HCT116 (cell line): Measurements from ENCODE around the gene PBLD. TPM values are rescaled to one million over a fixed set of nuclear protein-coding genes. Genes with fewer than 3 reads are reported as not detected.

ENCODE experiments used
- ATAC-seq: fragments of 200-7000 bp; cut with Tn5 transposase; 2 replicates; pipeline ENCODE4 v1.9.1; 2020; ENCODE audit warnings: mild to moderate bottlenecking, moderate library complexity
- BruUV-seq: library from RNA; stranded (reverse); fragments of 400-500 nt; replicated peaks from 2 replicates; lab custom pipeline; 2021; lab: Mats Ljungman, UMichigan
- CTCF ChIA-PET: fragments of 300-600 bp; sonication (Branson Sonifier 250); formaldehyde crosslinking; loops from one replicate; lab custom pipeline; 2021; ENCODE audit warnings: antibody characterized with exemption; lab: Charles Lee
- POLR2A ChIA-PET: fragments of 300-600, 350-600 bp; sonication (Branson Sonifier 250); formaldehyde crosslinking; loops from one replicate; lab custom pipeline; 2021; ENCODE audit warnings: antibody characterized with exemption; lab: Charles Lee
- RAD21 ChIA-PET, 2 experiments: fragments of 300-600 bp; sonication (Branson Sonifier 250); formaldehyde crosslinking; loops; one replicate each; lab custom pipeline; 2023; ENCODE audit warnings: low total read pairs in 2 of 2; ENCODE audit not compliant: uncharacterized antibody in 2 of 2, unreplicated experiment in 2 of 2, low non-redundant PET in 1 of 2; lab: Charles Lee
- DNase-seq: peaks from one replicate; pipeline ENCODE4 v3.0.0-alpha.2; 2010; ENCODE audit warnings: low read depth, low spot score
- H2AFZ ChIP-seq: fragments of 200-600 bp; shearing (Covaris generic), sonication (generic); 2 replicates; pipeline ENCODE4 v1.6.1; 2017; ENCODE audit warnings: low read depth, mixed run types, mixed read lengths, antibody characterized with exemption, low read length; ENCODE audit not compliant: poor library complexity, severe bottlenecking
- H3K27ac ChIP-seq: 2 replicates; pipeline ENCODE4 v1.5.1; 2012; ENCODE audit warnings: low read depth, low read length
- H3K27me3 ChIP-seq: fragments of 200-600 bp; sonication (generic); 2 replicates; pipeline ENCODE4 v1.6.1; 2016; ENCODE audit warnings: mixed run types, low read length, mixed read lengths; ENCODE audit not compliant: insufficient read depth
- H3K36me3 ChIP-seq, 2 experiments: fragments of 200-500 bp in 1 of 2; fragments of 200-600 bp in 1 of 2; sonication (Bioruptor generic) in 1 of 2; sonication (generic) in 1 of 2; 2 replicates each; pipeline versions ENCODE4 v1.5.1 to v1.6.1; 2014 to 2016; ENCODE audit warnings: low read length in 2 of 2, inconsistent platforms in 1 of 2, mixed read lengths in 1 of 2, mixed run types in 1 of 2; ENCODE audit not compliant: insufficient read depth in 2 of 2, control insufficient read depth in 1 of 2
- H3K4me1 ChIP-seq, 2 experiments: fragments of 200-600 bp in 1 of 2; sonication (generic) in 1 of 2; 2 replicates each; pipeline versions ENCODE4 v1.5.1 to v1.6.1; 2012 to 2017; ENCODE audit warnings: low read length in 2 of 2, inconsistent platforms in 1 of 2, mild to moderate bottlenecking in 1 of 2, mixed read lengths in 1 of 2, mixed run types in 1 of 2, moderate library complexity in 1 of 2; ENCODE audit not compliant: insufficient read depth in 2 of 2, control insufficient read depth in 1 of 2
- H3K4me2 ChIP-seq: fragments of 200-600 bp; sonication (generic); 2 replicates; pipeline ENCODE4 v1.6.1; 2017; ENCODE audit warnings: mixed run types, low read length, mixed read lengths
- H3K4me3 ChIP-seq, 2 experiments: fragments of 200-600 bp in 1 of 2; sonication (generic) in 1 of 2; replicated peaks in 1 of 2; 2 replicates each; pipeline ENCODE4 v1.5.1; 2011 to 2016; ENCODE audit warnings: low read length in 2 of 2, control low read depth in 1 of 2, low read depth in 1 of 2, mild to moderate bottlenecking in 1 of 2, mixed read lengths in 1 of 2, mixed run types in 1 of 2
- H3K79me2 ChIP-seq: fragments of 200-600 bp; sonication (generic); 2 replicates; pipeline ENCODE4 v1.6.1; 2017; ENCODE audit warnings: mild to moderate bottlenecking, mixed run types, low read length, moderate library complexity, mixed read lengths; ENCODE audit not compliant: insufficient read depth
- H3K9ac ChIP-seq: fragments of 200-600 bp; sonication (generic); 2 replicates; pipeline ENCODE4 v1.6.1; 2016; ENCODE audit warnings: low read length, mixed read lengths
- H3K9me2 ChIP-seq: fragments of 200-600 bp; sonication (generic), shearing (Covaris generic); 2 replicates; pipeline ENCODE4 v1.6.1; 2017; ENCODE audit warnings: mixed run types, mild to moderate bottlenecking, moderate library complexity; ENCODE audit not compliant: insufficient read depth
- H3K9me3 ChIP-seq, 2 experiments: fragments of 200-500 bp in 1 of 2; fragments of 200-600 bp in 1 of 2; sonication (Bioruptor generic) in 1 of 2; sonication (generic) in 1 of 2; 2 replicates each; pipeline ENCODE4 v1.6.1; 2014 to 2017; ENCODE audit warnings: low read length in 2 of 2, mixed read lengths in 2 of 2, inconsistent platforms in 1 of 2, low read depth in 1 of 2, mild to moderate bottlenecking in 1 of 2, mixed run types in 1 of 2, moderate library complexity in 1 of 2; ENCODE audit not compliant: control insufficient read depth in 1 of 2, insufficient read depth in 1 of 2
- H4K20me1 ChIP-seq: fragments of 200-600 bp; sonication (generic), shearing (Covaris generic); 2 replicates; pipeline ENCODE4 v1.6.1; 2017; ENCODE audit warnings: mixed run types, mild to moderate bottlenecking, moderate library complexity; ENCODE audit not compliant: insufficient read depth
- CEBPB ChIP-seq: IDR thresholded peaks from 2 replicates; pipeline ENCODE4 v1.6.1; 2012; ENCODE audit warnings: low read depth
- EGR1 ChIP-seq: IDR thresholded peaks from 2 replicates; pipeline ENCODE4 v1.6.1; 2012; ENCODE audit warnings: low read depth
- ELF1 ChIP-seq: IDR thresholded peaks from 2 replicates; pipeline ENCODE4 v1.6.1; 2012; ENCODE audit warnings: low read depth, borderline replicate concordance
- JUND ChIP-seq: IDR thresholded peaks from 2 replicates; pipeline ENCODE4 v1.6.1; 2012
- MAX ChIP-seq: IDR thresholded peaks from 2 replicates; pipeline ENCODE4 v1.6.1; 2012
- RAD21 ChIP-seq: IDR thresholded peaks from 2 replicates; pipeline ENCODE4 v1.6.1; 2012; ENCODE audit warnings: low read depth, mild to moderate bottlenecking
- SIN3A ChIP-seq: IDR thresholded peaks from 2 replicates; pipeline ENCODE4 v1.6.1; 2012; ENCODE audit warnings: low read depth
- SRF ChIP-seq: IDR thresholded peaks from 2 replicates; pipeline ENCODE4 v1.6.1; 2012; ENCODE audit warnings: low read depth
- TCF7L2 ChIP-seq: IDR thresholded peaks from 2 replicates; pipeline ENCODE4 v1.7.0; 2011; ENCODE audit warnings: borderline replicate concordance, inconsistent platforms; ENCODE audit not compliant: insufficient read depth, insufficient read length; ENCODE audit errors: extremely low read depth
- ZFX ChIP-seq: fragments of 450-650 bp; IDR thresholded peaks from 2 replicates; pipeline ENCODE4 v1.6.1; 2017
- ZNF274 ChIP-seq: fragments of 200-500 bp; sonication (Bioruptor generic); IDR thresholded peaks from 2 replicates; pipeline ENCODE4 v1.6.1; 2014; ENCODE audit warnings: mild to moderate bottlenecking, low read depth, low read length, inconsistent platforms
- intact Hi-C: fragments of 100-400 bp; cut with micrococcal nuclease; formaldehyde crosslinking; loops from 2 replicates; pipeline ENCODE4 v1.10.0; 2022
- total RNA-seq: library from RNA; stranded (reverse); gene quantifications from one replicate; pipeline ENCODE4 v1.2.1, GENCODE V29; 2021; ENCODE audit not compliant: unreplicated experiment

Gene PBLD
- total RNA-seq, 1 experiment from 2014 or later = 2.2 TPM

- H3K27me3 ChIP-seq = no peaks in the 10 kb centered on the region
- no peak for TF ChIP-seq CEBPB
- no peak for TF ChIP-seq SIN3A
- TF ChIP-seq ELF1 = no peak
- TF ChIP-seq MAX = no peak
- no peak for TF ChIP-seq EGR1
- no peak for TF ChIP-seq JUND
- TF ChIP-seq ZFX = no peak
- no peak for TF ChIP-seq TCF7L2
- no peak for TF ChIP-seq SRF
- TF ChIP-seq RAD21 = no peak
Observed at GRCh38 chr10:68310531-68310930, 22.2 kb downstream of the PBLD start.

GRCh38 chr10:68305854-68306253 lies 26.9 kb downstream of the PBLD start:
- Histone ChIP-seq H4K20me1 (no peaks in the 10 kb centered on the region), H3K36me3 (no peaks in the 10 kb centered on the region), H3K9ac (no peak overlapping the region), H3K9me2 (no peaks in the 10 kb centered on the region), H3K79me2 (no peaks in the 10 kb centered on the region), H3K4me2 (no peak overlapping the region), H3K27me3 (no peaks in the 10 kb centered on the region), H3K4me3 (no peak overlapping the region), H3K27ac (no peak overlapping the region)
- intact Hi-C loops = no loop called here
- ChIA-PET CTCF (interaction anchor here (1.5 kb wide), 1 partner anchor 517 kb away, joined by 4 read pairs; no protein-coding TSS in a partner anchor), RAD21 (no interaction called here), POLR2A (no interaction called here)
- ATAC-seq = no peak
- DNase-seq = no peak
- no TSS peak for BruUV-seq
- TF ChIP-seq SIN3A = no peak
- no peak for TF ChIP-seq ZNF274
- TF ChIP-seq ELF1 = no peak
- TF ChIP-seq TCF7L2 = no peak
- TF ChIP-seq MAX = no peak
- TF ChIP-seq, all 23 proteins: peak for 0
- Histone ChIP-seq H3K4me1 (no peaks in the 10 kb centered on the region), H2AFZ (no peak overlapping the region), H3K9me3 (no peaks in the 10 kb centered on the region)

More at GRCh38 chr10:68310531-68310930, 22.2 kb downstream of the PBLD start:
- CTCF ChIA-PET = no interaction called here
- no peak overlapping the region for H3K27ac ChIP-seq
- H3K79me2 ChIP-seq = no peaks in the 10 kb centered on the region
- H2AFZ ChIP-seq = no peak overlapping the region
- H3K9ac ChIP-seq = no peak overlapping the region
- POLR2A ChIA-PET = no interaction called here
- DNase-seq (no peak), ATAC-seq (no peak)
- no peaks in the 10 kb centered on the region for H3K36me3 ChIP-seq
- RAD21 ChIA-PET = no interaction called here
- H3K4me1 ChIP-seq = no peaks in the 10 kb centered on the region
- no peak overlapping the region for H3K4me2 ChIP-seq
- no TSS peak for BruUV-seq
- no peaks in the 10 kb centered on the region for H3K9me3 ChIP-seq
- intact Hi-C loops = no loop called here
- H4K20me1 ChIP-seq = no peaks in the 10 kb centered on the region
- H3K9me2 ChIP-seq = no peaks in the 10 kb centered on the region
- H3K4me3 ChIP-seq = no peak overlapping the region
